BE2C (cell line): ENCODE measurements around the gene NAA80. TPM values are rescaled to one million over a fixed set of nuclear protein-coding genes. Genes with fewer than 3 reads are reported as not detected.

ENCODE experiments used
- DNase-seq: peaks from one replicate; pipeline ENCODE4 v3.0.0-alpha.2; 2020
- H3K27me3 ChIP-seq: fragments of 250-450 bp; sonication (Bioruptor Pico); 2 replicates; pipeline ENCODE4 v1.5.1; 2020; ENCODE audit warnings: mild to moderate bottlenecking
- H3K36me3 ChIP-seq: fragments of 250-450 bp; sonication (Bioruptor Pico); 2 replicates; pipeline ENCODE4 v1.5.1; 2020; ENCODE audit warnings: mild to moderate bottlenecking
- H3K4me1 ChIP-seq: fragments of 250-450 bp; sonication (Bioruptor Pico); 2 replicates; pipeline ENCODE4 v1.5.1; 2020
- H3K4me3 ChIP-seq: 2 replicates; pipeline ENCODE4 v1.5.1; 2011; ENCODE audit warnings: low read depth, low read length
- H3K9me3 ChIP-seq: fragments of 250-450 bp; sonication (Bioruptor Pico); 2 replicates; pipeline ENCODE4 v1.5.1; 2020
- CTCF ChIP-seq: IDR thresholded peaks from 2 replicates; pipeline ENCODE4 v1.5.1; 2012; ENCODE audit warnings: mild to moderate bottlenecking, low read depth, low read length
- polyA plus RNA-seq: library from polyadenylated mRNA; unstranded; fragments of >200 nt; gene quantifications from one replicate; pipeline ENCODE4 v1.2.1, GENCODE V29; 2012; ENCODE audit warnings: low read depth, missing spikeins; ENCODE audit not compliant: insufficient read length, insufficient read depth

Gene NAA80
- 16.1 TPM for polyA plus RNA-seq

DNA sequence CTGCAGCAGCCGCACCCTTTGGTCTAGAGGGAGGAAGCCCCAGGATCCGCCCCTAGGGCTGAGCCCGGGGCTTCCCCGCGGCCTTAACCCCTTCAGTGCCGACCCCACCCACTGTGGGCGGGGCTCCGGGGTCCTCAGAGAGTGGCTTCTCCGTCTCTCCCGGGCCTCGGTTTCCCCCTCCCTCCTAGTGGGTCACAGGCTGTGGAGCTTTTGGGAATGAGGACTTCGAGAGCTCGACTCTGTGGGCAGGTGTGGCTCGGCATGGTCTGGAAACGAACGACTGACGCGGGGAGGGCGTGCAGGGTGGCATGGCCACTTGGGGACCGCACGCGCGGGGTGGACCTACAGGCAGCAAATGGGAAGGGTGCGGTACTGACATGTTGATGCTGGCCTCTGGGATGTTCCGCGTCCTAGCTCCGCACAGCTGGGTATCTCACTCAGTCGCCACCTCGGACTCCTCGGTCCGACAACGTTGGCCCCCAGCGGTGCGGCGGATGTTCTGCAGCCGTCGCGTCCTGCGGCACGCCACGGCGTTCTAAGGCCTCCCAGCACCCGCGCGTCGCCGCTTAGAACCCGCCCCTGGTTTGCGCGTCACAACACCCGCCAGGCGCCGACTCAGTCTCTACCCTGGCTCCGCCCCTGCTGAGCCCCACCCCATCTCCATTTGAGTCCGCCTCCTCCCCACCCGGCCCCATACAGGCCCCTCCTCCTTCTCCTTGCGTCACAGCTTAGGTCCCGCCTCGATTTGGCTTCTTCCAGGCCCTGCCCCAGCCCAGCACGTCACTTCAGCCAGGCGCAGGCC is at the start of gene NAA80, which contains the start of gene HYAL3:
TSS of gene NAA80 (minus strand) at position 570 of the 802 bp plus-strand sequence. CDS start 1,942 bp downstream, outside the sequence.
TSS of gene HYAL3 (minus strand) at position 570 of the 802 bp plus-strand sequence. CDS start 3,803 bp downstream, outside the sequence.
- Histone ChIP-seq H3K9me3 (no peaks in the 10 kb centered on the region), H3K4me3 (peak within 1 kb of the TSS; percentile 72), H3K36me3 (no peaks in the 10 kb centered on the region), H3K27me3 (no peaks in the 10 kb centered on the region), H3K4me1 (no peaks in the 10 kb centered on the region; the same call in 1 of the 2 replicates)
- TF ChIP-seq CTCF: no peak
- DNase-seq: peak; percentile 96

DNA sequence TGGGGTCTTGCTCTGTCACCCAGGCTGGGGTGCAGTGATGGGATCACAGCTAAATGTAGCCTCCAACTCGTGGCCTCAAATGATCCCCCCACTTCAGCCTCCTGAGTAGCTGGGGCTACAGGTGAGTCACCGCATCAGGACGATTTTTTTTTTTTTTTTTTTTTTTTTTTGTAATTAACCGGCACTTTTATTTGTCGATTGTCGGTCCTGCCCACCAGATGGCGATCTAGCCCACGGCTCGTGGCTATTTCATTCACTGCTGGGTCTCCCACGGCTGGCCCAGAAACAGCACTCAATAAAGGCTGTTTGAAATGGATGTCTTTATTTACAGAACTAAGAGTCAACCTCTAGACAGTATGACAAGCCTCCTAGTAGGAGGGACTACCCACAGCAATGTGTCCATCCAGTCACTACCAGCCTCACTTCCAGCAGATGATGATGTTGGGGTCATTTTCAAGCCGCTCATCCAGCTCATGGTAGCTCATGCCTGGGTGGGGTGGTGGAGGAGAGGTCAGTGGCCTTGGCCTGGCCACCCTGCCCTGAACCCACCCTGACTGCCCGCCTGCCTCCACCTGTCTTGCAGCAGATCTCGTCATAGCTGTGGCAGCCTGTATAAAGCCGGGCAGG is 48.1 kb upstream of the NAA80 start:
- peak; percentile 70 for DNase-seq
- H3K27me3 ChIP-seq: no peaks in the 10 kb centered on the region
- H3K9me3 ChIP-seq: no peaks in the 10 kb centered on the region
- no peak overlapping the region for H3K4me3 ChIP-seq
- H3K36me3 ChIP-seq: peaks cover 9% of the 10 kb centered on the region
- H3K4me1 ChIP-seq: peaks cover 3% of the 10 kb centered on the region; the same call in 1 of the 2 replicates
- TF ChIP-seq CTCF: peak; percentile 52

- peak; percentile 67 for DNase-seq
- H3K4me1 ChIP-seq: no peaks in the 10 kb centered on the region
- no peak for TF ChIP-seq CTCF
- H3K36me3 ChIP-seq: peaks cover 9% of the 10 kb centered on the region
- H3K27me3 ChIP-seq: no peaks in the 10 kb centered on the region
- no peaks in the 10 kb centered on the region for H3K9me3 ChIP-seq
- peak within 1 kb of the TSS; percentile 48 for H3K4me3 ChIP-seq
Observed at GRCh38 chr3:50345586-50346234, 46.5 kb upstream of the NAA80 start, which contains the start of gene ZMYND10. Gene ZMYND10 (minus strand): TSS chr3:50345732. CDS start chr3:50345579, 153 bp downstream.

GRCh38 chr3:50345008-50345407 is 45.8 kb upstream of the NAA80 start:
- Histone ChIP-seq H3K36me3 (peaks cover 9% of the 10 kb centered on the region), H3K9me3 (no peaks in the 10 kb centered on the region), H3K27me3 (no peaks in the 10 kb centered on the region), H3K4me3 (peak overlapping the region; percentile 48; the same call in 1 of the 2 replicates), H3K4me1 (no peaks in the 10 kb centered on the region)
- DNase-seq: no peak
- TF ChIP-seq CTCF: no peak

DNA sequence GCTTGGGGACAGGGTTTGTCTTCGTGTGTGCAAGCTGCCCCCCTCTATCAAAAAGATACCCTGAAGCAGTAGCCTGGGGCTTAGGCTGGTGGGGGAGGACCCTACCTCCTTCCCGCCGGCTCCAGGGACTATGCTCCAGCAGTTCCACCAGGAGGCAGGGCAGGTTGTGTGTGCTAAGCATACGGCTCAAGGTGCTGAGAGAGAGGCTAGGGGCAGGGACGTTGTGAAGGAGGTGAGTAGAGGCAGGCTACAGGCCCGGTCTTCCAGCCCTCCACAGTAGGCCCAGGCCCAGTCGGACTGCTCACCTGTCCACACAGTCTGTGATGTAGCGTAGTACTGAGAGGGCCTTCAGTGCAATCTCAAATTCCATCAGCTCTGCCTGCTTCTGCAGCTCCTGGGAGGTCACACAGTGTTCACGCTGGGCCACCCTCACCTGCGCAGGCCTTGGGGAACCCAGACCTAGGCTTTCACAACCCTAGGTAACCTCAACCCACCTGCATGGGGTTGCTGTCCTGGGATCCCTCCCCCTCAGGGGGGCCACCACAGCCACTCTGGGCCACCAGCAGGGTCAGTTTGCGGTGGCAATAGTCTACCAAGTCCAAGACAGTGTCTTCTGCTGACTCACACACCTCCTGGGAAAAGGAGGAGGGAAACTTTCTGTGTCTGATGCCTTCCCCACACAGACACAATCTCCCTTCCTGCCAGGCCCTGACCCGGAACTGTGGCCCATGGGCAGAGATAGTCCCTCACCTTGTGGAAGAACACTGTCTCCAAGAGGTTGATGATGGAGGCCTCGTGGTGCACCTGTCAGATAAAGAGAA is 43.8 kb upstream of the NAA80 start:
- Histone ChIP-seq H3K36me3 (peaks cover 4% of the 10 kb centered on the region), H3K4me3 (no peak overlapping the region), H3K27me3 (no peaks in the 10 kb centered on the region), H3K4me1 (peaks cover 2% of the 10 kb centered on the region; the same call in 1 of the 2 replicates), H3K9me3 (no peaks in the 10 kb centered on the region)
- no peak for TF ChIP-seq CTCF
- DNase-seq: no peak
